Liver (tissue), 9 donors: ENCODE measurements around the gene MYOF. TPM values are rescaled to one million over a fixed set of nuclear protein-coding genes. Genes with fewer than 3 reads are reported as not detected.

Experiments
- DNase-seq: peaks from one replicate; pipeline ENCODE4 v3.0.0-alpha.2; 2017; ENCODE audit warnings: low spot score
- H3K27ac ChIP-seq, 2 donors: one replicate each; pipeline ENCODE4 v1.7.0; 2013; ENCODE audit warnings: inconsistent platforms in 2 of 2, low read length in 2 of 2, control low read depth in 1 of 2, low read depth in 1 of 2, mild to moderate bottlenecking in 1 of 2
- H3K27me3 ChIP-seq, 4 donors: one replicate each; pipeline versions ENCODE4 v1.6.1 to v1.7.0; 2013; ENCODE audit warnings: low read length in 3 of 4, inconsistent platforms in 1 of 4, mild to moderate bottlenecking in 1 of 4, moderate library complexity in 1 of 4; ENCODE audit not compliant: control insufficient read depth in 4 of 4, insufficient read depth in 4 of 4
- H3K36me3 ChIP-seq, 4 donors: one replicate each; pipeline versions ENCODE4 v1.6.1 to v1.7.0; 2013; ENCODE audit warnings: low read length in 3 of 4, mild to moderate bottlenecking in 3 of 4, low read depth in 1 of 4, moderate library complexity in 1 of 4; ENCODE audit not compliant: control insufficient read depth in 4 of 4, insufficient read depth in 3 of 4
- H3K4me1 ChIP-seq, 4 donors: one replicate each; pipeline versions ENCODE4 v1.6.1 to v1.7.0; 2013; ENCODE audit warnings: low read length in 3 of 4, mild to moderate bottlenecking in 3 of 4, moderate library complexity in 1 of 4; ENCODE audit not compliant: control insufficient read depth in 4 of 4, insufficient read depth in 4 of 4
- H3K4me3 ChIP-seq, 3 donors: one replicate each; pipeline versions ENCODE4 v1.6.1 to v1.7.0; 2013; ENCODE audit warnings: low read length in 3 of 3, control low read depth in 1 of 3, low read depth in 1 of 3, mild to moderate bottlenecking in 1 of 3
- H3K9ac ChIP-seq, 2 donors: one replicate each; pipeline ENCODE4 v1.7.0; 2013; ENCODE audit warnings: low read length in 2 of 2, mild to moderate bottlenecking in 2 of 2, moderate library complexity in 2 of 2, control low read depth in 1 of 2, low read depth in 1 of 2
- H3K9me3 ChIP-seq, 4 donors: one replicate each; pipeline versions ENCODE4 v1.6.1 to v1.7.0; 2013; ENCODE audit warnings: low read length in 3 of 4; ENCODE audit not compliant: control insufficient read depth in 4 of 4
- EGR1 ChIP-seq, 2 donors: IDR thresholded peaks; 2 replicates each; pipeline ENCODE4 v1.6.1; 2016 to 2018; ENCODE audit warnings: antibody characterized with exemption in 2 of 2, low read depth in 2 of 2
- FOXA1 ChIP-seq: IDR thresholded peaks from 2 replicates; pipeline ENCODE4 v1.6.1; 2016; ENCODE audit warnings: antibody characterized with exemption
- FOXA2 ChIP-seq: IDR thresholded peaks from 2 replicates; pipeline ENCODE4 v1.6.1; 2016; ENCODE audit warnings: antibody characterized with exemption
- GABPA ChIP-seq, 2 donors: IDR thresholded peaks in 1 of 2; conservative IDR thresholded peaks in 1 of 2; 2 replicates each; pipeline ENCODE4 v1.6.1; 2016; ENCODE audit warnings: antibody characterized with exemption in 2 of 2, mild to moderate bottlenecking in 1 of 2, moderate library complexity in 1 of 2
- HNF4A ChIP-seq, 2 donors: conservative IDR thresholded peaks; 2 replicates each; pipeline ENCODE4 v1.6.1; 2016; ENCODE audit warnings: antibody characterized with exemption in 2 of 2, mild to moderate bottlenecking in 2 of 2
- HNF4G ChIP-seq: IDR thresholded peaks from 2 replicates; pipeline ENCODE4 v1.6.1; 2016; ENCODE audit warnings: antibody characterized with exemption
- JUND ChIP-seq, 2 donors: IDR thresholded peaks; 2 replicates each; pipeline ENCODE4 v1.6.1; 2016; ENCODE audit warnings: antibody characterized with exemption in 2 of 2
- NR2F2 ChIP-seq: IDR thresholded peaks from 2 replicates; pipeline ENCODE4 v1.6.1; 2016; ENCODE audit warnings: antibody characterized with exemption
- RAD21 ChIP-seq, 2 donors: IDR thresholded peaks; 2 replicates each; pipeline ENCODE4 v1.6.1; 2016; ENCODE audit warnings: antibody characterized with exemption in 2 of 2, mild to moderate bottlenecking in 2 of 2
- RXRA ChIP-seq, 2 donors: IDR thresholded peaks; 2 replicates each; pipeline ENCODE4 v1.6.1; 2017 to 2018; ENCODE audit warnings: antibody characterized with exemption in 2 of 2, mild to moderate bottlenecking in 1 of 2
- SP1 ChIP-seq: IDR thresholded peaks from 2 replicates; pipeline ENCODE4 v1.6.1; 2018; ENCODE audit warnings: antibody characterized with exemption, mild to moderate bottlenecking
- TAF1 ChIP-seq: conservative IDR thresholded peaks from 2 replicates; pipeline ENCODE4 v1.6.1; 2016; ENCODE audit warnings: antibody characterized with exemption, mild to moderate bottlenecking
- YY1 ChIP-seq: IDR thresholded peaks from 2 replicates; pipeline ENCODE4 v1.6.1; 2016; ENCODE audit warnings: antibody characterized with exemption, mild to moderate bottlenecking
- WGBS: extraction: QIAGEN DNeasy Blood & Tissue Kit; methylation state at CpG from one replicate; pipeline ENCODE4 v1.1.7; 2013; 5-methylcytosine and 5-hydroxymethylcytosine counted together
- polyA plus RNA-seq, 2 donors: library from polyadenylated mRNA; stranded (reverse) in 1 of 2; unstranded in 1 of 2; fragments of 200-250 nt in 1 of 2; fragments of >200 nt in 1 of 2; fragmentation: Nextera tagmentation in 1 of 2; extraction: Ambion mirVana in 1 of 2; gene quantifications; one replicate each; pipeline versions ENCODE4 v1.2.1 to v1.2.3, GENCODE V29; 2013 to 2015
- total RNA-seq, 2 donors: library from RNA; depleted of rRNA; stranded (reverse); fragments of >200 nt; gene quantifications; one replicate each; pipeline ENCODE4 v1.2.3, GENCODE V29; 2014
- TF ChIP-seq, protein P1 (sequence below): IDR thresholded peaks from 2 replicates; pipeline ENCODE4 v1.6.1; 2016; ENCODE audit warnings: antibody characterized with exemption
- TF ChIP-seq, protein P2 (sequence below): IDR thresholded peaks from 2 replicates; pipeline ENCODE4 v1.6.1; 2016; ENCODE audit warnings: antibody characterized with exemption
- TF ChIP-seq, protein P3 (sequence below): IDR thresholded peaks from 2 replicates; pipeline ENCODE4 v1.6.1; 2016; ENCODE audit warnings: antibody characterized with exemption
- TF ChIP-seq, protein P4 (sequence below): fragments of 150-350 bp; IDR thresholded peaks from 2 replicates; pipeline ENCODE4 v1.5.1; 2017; ENCODE audit warnings: improper control_type of control experiment, low read depth, low read length; ENCODE audit not compliant: missing input control
- TF ChIP-seq, protein P5 (sequence below): IDR thresholded peaks from 2 replicates; pipeline ENCODE4 v1.6.1; 2016; ENCODE audit warnings: antibody characterized with exemption, mild to moderate bottlenecking
- donor health status: healthy.
- donor health status: healthy.
- donor health status: healthy.
- donor health status: healthy.
- donor health status: healthy.

Gene MYOF
- total and polyA plus RNA-seq, 4 donors: 0.89 to 5.7 (median 3.2) TPM

DNA sequence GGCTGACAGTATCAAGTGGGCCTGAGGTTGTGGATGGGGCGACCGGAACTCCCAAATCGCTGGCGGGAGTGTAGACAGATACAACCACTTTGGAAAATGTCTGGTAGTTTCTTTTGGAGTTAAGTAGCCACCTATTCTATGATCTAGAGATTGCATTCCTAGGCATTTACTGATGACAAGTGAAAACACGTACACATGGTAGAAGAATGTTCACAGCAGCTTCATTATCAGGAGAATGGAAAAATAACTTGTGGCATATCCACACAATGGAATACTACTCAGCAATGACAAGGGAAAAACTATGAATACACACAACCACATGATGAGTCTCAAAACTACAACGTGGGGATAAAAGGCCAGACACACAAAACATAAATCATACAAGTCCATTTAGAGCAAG lies 146.0 kb downstream of the MYOF start:
- no peak overlapping the region for H3K27ac ChIP-seq
- no peaks in the 10 kb centered on the region for H3K27me3 ChIP-seq
- no peak overlapping the region for H3K4me3 ChIP-seq
- no peak overlapping the region for H3K9ac ChIP-seq
- H3K4me1 ChIP-seq: peaks cover 0 to 5% (median 1%) of the 10 kb centered on the region in 4 donors
- H3K36me3 ChIP-seq: no peaks in the 10 kb centered on the region
- no peak for TF ChIP-seq EGR1 (IDR thresholded peaks at IDR 0.05; ENCODE audit: low read depth in 2 of 2)
- no peak for TF ChIP-seq YY1
- no peak for TF ChIP-seq HNF4G
- TF ChIP-seq, protein P1, sequence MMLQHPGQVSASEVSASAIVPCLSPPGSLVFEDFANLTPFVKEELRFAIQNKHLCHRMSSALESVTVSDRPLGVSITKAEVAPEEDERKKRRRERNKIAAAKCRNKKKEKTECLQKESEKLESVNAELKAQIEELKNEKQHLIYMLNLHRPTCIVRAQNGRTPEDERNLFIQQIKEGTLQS: no peak
- TF ChIP-seq TAF1: no peak
- no peak for TF ChIP-seq JUND (IDR thresholded peaks at IDR 0.05)
- TF ChIP-seq HNF4A (conservative IDR thresholded peaks at IDR 0.05): no peak
- TF ChIP-seq, protein P2, sequence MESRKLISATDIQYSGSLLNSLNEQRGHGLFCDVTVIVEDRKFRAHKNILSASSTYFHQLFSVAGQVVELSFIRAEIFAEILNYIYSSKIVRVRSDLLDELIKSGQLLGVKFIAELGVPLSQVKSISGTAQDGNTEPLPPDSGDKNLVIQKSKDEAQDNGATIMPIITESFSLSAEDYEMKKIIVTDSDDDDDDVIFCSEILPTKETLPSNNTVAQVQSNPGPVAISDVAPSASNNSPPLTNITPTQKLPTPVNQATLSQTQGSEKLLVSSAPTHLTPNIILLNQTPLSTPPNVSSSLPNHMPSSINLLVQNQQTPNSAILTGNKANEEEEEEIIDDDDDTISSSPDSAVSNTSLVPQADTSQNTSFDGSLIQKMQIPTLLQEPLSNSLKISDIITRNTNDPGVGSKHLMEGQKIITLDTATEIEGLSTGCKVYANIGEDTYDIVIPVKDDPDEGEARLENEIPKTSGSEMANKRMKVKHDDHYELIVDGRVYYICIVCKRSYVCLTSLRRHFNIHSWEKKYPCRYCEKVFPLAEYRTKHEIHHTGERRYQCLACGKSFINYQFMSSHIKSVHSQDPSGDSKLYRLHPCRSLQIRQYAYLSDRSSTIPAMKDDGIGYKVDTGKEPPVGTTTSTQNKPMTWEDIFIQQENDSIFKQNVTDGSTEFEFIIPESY: no peak
- 90% methylated on average over 6 of the region's 6 CpGs for whole genome bisulfite sequencing
- no peak for DNase-seq
- H3K9me3 ChIP-seq: no peaks in the 10 kb centered on the region

DNA sequence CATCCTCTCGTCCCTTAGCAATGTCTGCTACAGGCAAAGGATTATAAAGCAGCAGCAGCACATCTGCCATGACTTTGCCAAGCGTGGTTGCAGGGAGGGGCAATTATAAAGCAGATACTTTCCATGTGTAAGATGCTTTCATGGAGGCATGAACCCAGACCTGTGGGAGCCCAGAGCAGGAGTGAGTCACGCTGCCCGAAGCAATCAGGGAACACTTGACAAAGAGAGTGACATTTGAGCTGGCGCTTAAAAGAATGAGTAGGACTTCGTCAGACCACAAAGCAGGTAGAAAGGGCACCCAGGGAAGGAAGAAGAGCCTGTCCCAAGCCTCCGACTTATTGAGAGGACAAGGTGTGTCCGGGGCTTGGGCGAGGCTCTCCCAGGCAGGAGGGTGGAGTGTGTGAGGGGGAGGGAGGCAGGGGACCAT lies 147.2 kb downstream of the MYOF start:
- no peaks in the 10 kb centered on the region for H3K27me3 ChIP-seq
- H3K4me3 ChIP-seq: no peak overlapping the region
- H3K27ac ChIP-seq: no peak overlapping the region
- 92% methylated on average over 9 of the region's 9 CpGs for WGBS
- no peak for DNase-seq
- peaks cover 0 to 5% (median 1%) of the 10 kb centered on the region in 4 donors for H3K4me1 ChIP-seq
- no peaks in the 10 kb centered on the region for H3K36me3 ChIP-seq
- no peak for TF ChIP-seq GABPA (IDR thresholded peaks at IDR 0.05 in 1 of 2, conservative IDR thresholded peaks at IDR 0.05 in 1 of 2)
- TF ChIP-seq, protein P2: no peak
- no peak for TF ChIP-seq FOXA1
- H3K9ac ChIP-seq: no peak overlapping the region
- no peaks in the 10 kb centered on the region for H3K9me3 ChIP-seq

DNA sequence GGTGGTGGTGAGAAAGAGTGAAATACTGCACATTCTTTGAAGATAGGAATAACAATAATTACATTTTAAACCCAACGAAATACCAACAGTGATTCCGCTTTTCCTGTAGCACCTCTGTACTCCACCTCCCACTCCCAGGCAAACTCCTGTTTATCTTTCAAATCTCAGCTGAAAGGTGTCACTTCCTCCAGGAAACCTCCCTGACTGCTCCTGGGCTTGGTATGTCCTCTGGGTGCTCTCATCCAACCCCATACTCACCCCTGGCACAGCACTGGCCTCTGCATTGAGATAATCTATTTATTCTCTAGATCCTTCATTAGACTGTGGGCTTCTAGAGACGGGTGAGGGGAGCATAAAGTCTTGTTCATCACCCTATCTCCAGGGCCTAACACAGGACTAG lies 148.0 kb downstream of the MYOF start:
- H3K27ac ChIP-seq: no peak overlapping the region
- no peak overlapping the region for H3K4me3 ChIP-seq
- no peaks in the 10 kb centered on the region for H3K9me3 ChIP-seq
- peaks cover 0 to 5% (median 1%) of the 10 kb centered on the region in 4 donors for H3K4me1 ChIP-seq
- H3K27me3 ChIP-seq: no peaks in the 10 kb centered on the region
- H3K36me3 ChIP-seq: no peaks in the 10 kb centered on the region
- DNase-seq: no peak
- H3K9ac ChIP-seq: no peak overlapping the region
- 94% methylated on average over 3 of the region's 3 CpGs for WGBS
- TF ChIP-seq JUND (IDR thresholded peaks at IDR 0.05) (no peak), NR2F2 (no peak), YY1 (no peak), RXRA (IDR thresholded peaks at IDR 0.05) (no peak), TAF1 (no peak), HNF4G (no peak), SP1 (no peak), EGR1 (IDR thresholded peaks at IDR 0.05; ENCODE audit: low read depth in 2 of 2) (no peak), FOXA2 (no peak), GABPA (IDR thresholded peaks at IDR 0.05 in 1 of 2, conservative IDR thresholded peaks at IDR 0.05 in 1 of 2) (no peak), RAD21 (IDR thresholded peaks at IDR 0.05) (no peak)
- TF ChIP-seq, protein P3, sequence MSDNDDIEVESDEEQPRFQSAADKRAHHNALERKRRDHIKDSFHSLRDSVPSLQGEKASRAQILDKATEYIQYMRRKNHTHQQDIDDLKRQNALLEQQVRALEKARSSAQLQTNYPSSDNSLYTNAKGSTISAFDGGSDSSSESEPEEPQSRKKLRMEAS: no peak
- TF ChIP-seq, protein P1: no peak
- TF ChIP-seq, protein P4, sequence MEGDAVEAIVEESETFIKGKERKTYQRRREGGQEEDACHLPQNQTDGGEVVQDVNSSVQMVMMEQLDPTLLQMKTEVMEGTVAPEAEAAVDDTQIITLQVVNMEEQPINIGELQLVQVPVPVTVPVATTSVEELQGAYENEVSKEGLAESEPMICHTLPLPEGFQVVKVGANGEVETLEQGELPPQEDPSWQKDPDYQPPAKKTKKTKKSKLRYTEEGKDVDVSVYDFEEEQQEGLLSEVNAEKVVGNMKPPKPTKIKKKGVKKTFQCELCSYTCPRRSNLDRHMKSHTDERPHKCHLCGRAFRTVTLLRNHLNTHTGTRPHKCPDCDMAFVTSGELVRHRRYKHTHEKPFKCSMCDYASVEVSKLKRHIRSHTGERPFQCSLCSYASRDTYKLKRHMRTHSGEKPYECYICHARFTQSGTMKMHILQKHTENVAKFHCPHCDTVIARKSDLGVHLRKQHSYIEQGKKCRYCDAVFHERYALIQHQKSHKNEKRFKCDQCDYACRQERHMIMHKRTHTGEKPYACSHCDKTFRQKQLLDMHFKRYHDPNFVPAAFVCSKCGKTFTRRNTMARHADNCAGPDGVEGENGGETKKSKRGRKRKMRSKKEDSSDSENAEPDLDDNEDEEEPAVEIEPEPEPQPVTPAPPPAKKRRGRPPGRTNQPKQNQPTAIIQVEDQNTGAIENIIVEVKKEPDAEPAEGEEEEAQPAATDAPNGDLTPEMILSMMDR: no peak
- TF ChIP-seq, protein P5, sequence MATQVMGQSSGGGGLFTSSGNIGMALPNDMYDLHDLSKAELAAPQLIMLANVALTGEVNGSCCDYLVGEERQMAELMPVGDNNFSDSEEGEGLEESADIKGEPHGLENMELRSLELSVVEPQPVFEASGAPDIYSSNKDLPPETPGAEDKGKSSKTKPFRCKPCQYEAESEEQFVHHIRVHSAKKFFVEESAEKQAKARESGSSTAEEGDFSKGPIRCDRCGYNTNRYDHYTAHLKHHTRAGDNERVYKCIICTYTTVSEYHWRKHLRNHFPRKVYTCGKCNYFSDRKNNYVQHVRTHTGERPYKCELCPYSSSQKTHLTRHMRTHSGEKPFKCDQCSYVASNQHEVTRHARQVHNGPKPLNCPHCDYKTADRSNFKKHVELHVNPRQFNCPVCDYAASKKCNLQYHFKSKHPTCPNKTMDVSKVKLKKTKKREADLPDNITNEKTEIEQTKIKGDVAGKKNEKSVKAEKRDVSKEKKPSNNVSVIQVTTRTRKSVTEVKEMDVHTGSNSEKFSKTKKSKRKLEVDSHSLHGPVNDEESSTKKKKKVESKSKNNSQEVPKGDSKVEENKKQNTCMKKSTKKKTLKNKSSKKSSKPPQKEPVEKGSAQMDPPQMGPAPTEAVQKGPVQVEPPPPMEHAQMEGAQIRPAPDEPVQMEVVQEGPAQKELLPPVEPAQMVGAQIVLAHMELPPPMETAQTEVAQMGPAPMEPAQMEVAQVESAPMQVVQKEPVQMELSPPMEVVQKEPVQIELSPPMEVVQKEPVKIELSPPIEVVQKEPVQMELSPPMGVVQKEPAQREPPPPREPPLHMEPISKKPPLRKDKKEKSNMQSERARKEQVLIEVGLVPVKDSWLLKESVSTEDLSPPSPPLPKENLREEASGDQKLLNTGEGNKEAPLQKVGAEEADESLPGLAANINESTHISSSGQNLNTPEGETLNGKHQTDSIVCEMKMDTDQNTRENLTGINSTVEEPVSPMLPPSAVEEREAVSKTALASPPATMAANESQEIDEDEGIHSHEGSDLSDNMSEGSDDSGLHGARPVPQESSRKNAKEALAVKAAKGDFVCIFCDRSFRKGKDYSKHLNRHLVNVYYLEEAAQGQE: no peak
